SK-N-MC (cell line): Measurements from ENCODE around the gene TSPAN7.

Experiments used
- EZH2 ChIP-seq: fragments of 200-600 bp; sonication (generic); IDR thresholded peaks from one replicate; pipeline ENCODE4 v1.6.1; 2017; ENCODE audit warnings: antibody characterized with exemption
- FOXP2 ChIP-seq: optimal IDR thresholded peaks from 2 replicates; pipeline ENCODE3; 2011; ENCODE audit warnings: mild to moderate bottlenecking, moderate library complexity; ENCODE audit not compliant: insufficient read depth; ENCODE audit errors: extremely low read length, control extremely low read depth
- POLR2AphosphoS5 ChIP-seq: IDR thresholded peaks from 2 replicates; pipeline ENCODE4 v1.6.1; 2012; ENCODE audit warnings: mild to moderate bottlenecking, low read depth, low read length, borderline replicate concordance

DNA sequence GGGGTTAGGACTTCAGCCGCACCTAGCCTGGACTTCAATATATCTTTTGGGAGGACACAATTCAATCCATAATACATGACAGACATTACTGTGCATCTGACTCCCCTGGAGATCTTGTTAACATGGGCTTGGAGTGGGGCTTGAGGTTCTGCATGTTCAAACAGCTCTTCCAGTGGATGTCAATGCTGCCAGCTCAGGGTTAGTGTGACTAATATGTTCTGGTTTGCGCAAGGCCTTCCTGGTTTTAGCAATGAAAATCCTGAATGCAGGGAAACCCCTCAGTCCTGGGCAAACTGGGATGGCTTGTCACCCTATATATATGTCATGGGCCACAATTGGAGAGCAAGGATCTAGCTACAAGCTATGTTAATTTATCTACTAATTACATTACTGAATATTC is 2.7 kb upstream of the TSPAN7 start:
- TF ChIP-seq EZH2 (no peak), POLR2AphosphoS5 (no peak), FOXP2 (no peak)
